ENCODE data around the gene GOLGA2.

The GOLGA2 gene

GRCh38 chr9:128211186-128211980 lies 64.4 kb downstream of the GOLGA2 start:
- no peak for DNase-seq

- no peak for DNase-seq
Measured at GRCh38 chr9:128208946-128209669, 66.7 kb downstream of the GOLGA2 start.

GRCh38 chr9:128208386-128208785 lies 67.4 kb downstream of the GOLGA2 start:
- DNase-seq = no peak

- DNase-seq = no peak
Measured at GRCh38 chr9:128206916-128207910, 68.6 kb downstream of the GOLGA2 start.

- DNase-seq = no peak
Measured at GRCh38 chr9:128206484-128206883, 69.3 kb downstream of the GOLGA2 start.
